NCI-H1930 (cell line): ENCODE data around the gene NR4A2.

Experiments
- DNase-seq, 2 experiments: peaks; one replicate each; lab custom pipeline; 2025; lab: John Stamatoyannopoulos, UW

NR4A2 gene

GRCh38 chr2:156332534-156333273 is at the start of gene NR4A2:
TSS of gene NR4A2 (minus strand) at chr2:156332721. CDS start at chr2:156330186, 2,535 bp downstream.
- peak; percentile 70 to 82 for DNase-seq

- DNase-seq: no peak
Measured at GRCh38 chr2:156380117-156380645, 47.7 kb upstream of the NR4A2 start.

- DNase-seq: no peak
Measured at GRCh38 chr2:156379714-156380113, 47.2 kb upstream of the NR4A2 start.

GRCh38 chr2:156379071-156379470 is 46.5 kb upstream of the NR4A2 start:
- DNase-seq: no peak

- DNase-seq: no peak
Measured at GRCh38 chr2:156366753-156367152, 34.2 kb upstream of the NR4A2 start.

- no peak for DNase-seq
Measured at GRCh38 chr2:156363141-156363540, 30.6 kb upstream of the NR4A2 start.

- DNase-seq: no peak
Measured at GRCh38 chr2:156356014-156356754, 23.7 kb upstream of the NR4A2 start.

GRCh38 chr2:156352911-156353310 is 20.4 kb upstream of the NR4A2 start:
- no peak for DNase-seq

- DNase-seq: no peak
Measured at GRCh38 chr2:156350374-156351142, 18.0 kb upstream of the NR4A2 start.

GRCh38 chr2:156349605-156350004 is 17.1 kb upstream of the NR4A2 start:
- no peak for DNase-seq

GRCh38 chr2:156349161-156349560 is 16.6 kb upstream of the NR4A2 start:
- DNase-seq: no peak

- DNase-seq: no peak
Measured at GRCh38 chr2:156347431-156347830, 14.9 kb upstream of the NR4A2 start.

- DNase-seq: no peak
Measured at GRCh38 chr2:156346731-156347130, 14.2 kb upstream of the NR4A2 start.

- DNase-seq: no peak
Measured at GRCh38 chr2:156345582-156345981, 13.1 kb upstream of the NR4A2 start.

GRCh38 chr2:156343940-156344301 is 11.4 kb upstream of the NR4A2 start:
- DNase-seq: no peak

- no peak for DNase-seq
Measured at GRCh38 chr2:156343096-156343939, 10.8 kb upstream of the NR4A2 start.

GRCh38 chr2:156342254-156343095 is 10.0 kb upstream of the NR4A2 start:
- DNase-seq: peak; percentile 74 to 84

GRCh38 chr2:156341452-156342253 is 9.1 kb upstream of the NR4A2 start:
- DNase-seq: peak; percentile 56 to 61

GRCh38 chr2:156340804-156341451 is 8.4 kb upstream of the NR4A2 start:
- peak in 1 of 2 experiments; percentile 44 for DNase-seq
